Thyroid gland (tissue), 4 donors: ENCODE data around the gene TMBIM6. TPM values are rescaled to one million over a fixed set of nuclear protein-coding genes. Genes with fewer than 3 reads are reported as not detected.

ENCODE experiments used
- DNase-seq, 2 donors: peaks; one replicate each; pipeline ENCODE4 v3.0.0-alpha.2; 2019
- H3K27ac ChIP-seq, 3 donors: fragments of 200-600 bp; sonication (generic); 1 replicate in 2 of 3; 2 replicates in 1 of 3; pipeline ENCODE4 v1.5.1; 2016 to 2019; ENCODE audit warnings: mild to moderate bottlenecking in 1 of 3, moderate library complexity in 1 of 3
- H3K27me3 ChIP-seq: fragments of 200-600 bp; sonication (generic); one replicate; pipeline ENCODE4 v1.5.1; 2019
- H3K36me3 ChIP-seq, 2 donors: fragments of 200-600 bp; sonication (generic); one replicate each; pipeline ENCODE4 v1.5.1; 2016 to 2019
- H3K4me1 ChIP-seq, 2 donors: fragments of 200-600 bp; sonication (generic); one replicate each; pipeline ENCODE4 v1.5.1; 2017 to 2019
- H3K4me3 ChIP-seq, 3 donors: fragments of 200-600 bp; sonication (generic); replicated peaks in 1 of 3; 1 replicate in 2 of 3; 2 replicates in 1 of 3; pipeline ENCODE4 v1.5.1; 2016; ENCODE audit warnings: mild to moderate bottlenecking in 1 of 3
- H3K9me3 ChIP-seq: fragments of 200-600 bp; sonication (generic); one replicate; pipeline ENCODE4 v1.5.1; 2017
- CTCF ChIP-seq, 6 experiments: fragments of 200-600 bp in 3 of 6; fragments of 450-650 bp in 3 of 6; sonication (generic) in 3 of 6; IDR thresholded peaks; one replicate each; pipeline ENCODE4 v1.5.1; 2016 to 2019; ENCODE audit warnings: antibody characterized with exemption in 6 of 6, mild to moderate bottlenecking in 2 of 6, inconsistent platforms in 1 of 6, moderate library complexity in 1 of 6
- POLR2A ChIP-seq, 2 donors: fragments of 450-650 bp; IDR thresholded peaks; one replicate each; pipeline ENCODE4 v1.6.1; 2017; ENCODE audit warnings: antibody characterized with exemption in 2 of 2, mild to moderate bottlenecking in 2 of 2, moderate library complexity in 1 of 2
- WGBS, 2 donors: methylation state at CpG; one replicate each; pipeline ENCODE4 v1.1.5; 2017; 5-methylcytosine and 5-hydroxymethylcytosine counted together
- intact Hi-C: fragments of 100-400 bp; cut with DNase I; formaldehyde crosslinking; loops from one replicate; pipeline ENCODE4 v1.15.1; 2023
- total RNA-seq, 4 donors: library from RNA; depleted of rRNA; stranded (reverse); fragments of >200 nt; gene quantifications; one replicate each; pipeline ENCODE4 v1.2.3, GENCODE V29; 2016

TMBIM6 gene
- total RNA-seq, 4 donors from 2014 or later: 745 to 1,019 (median 804) TPM

- Histone ChIP-seq H3K9me3 (no peaks in the 10 kb centered on the region), H3K4me1 (no peaks in the 10 kb centered on the region), H3K27me3 (no peaks in the 10 kb centered on the region), H3K36me3 (peaks cover 13 to 19% of the 10 kb centered on the region in 2 donors), H3K27ac (no peak overlapping the region), H3K4me3 (no peak overlapping the region)
- WGBS, 2 donors: 93 to 94% methylated on average over 11 to 26 of the region's 32 CpGs
- no peak for DNase-seq
- intact Hi-C loops: no loop called here
- no peak for TF ChIP-seq CTCF (IDR thresholded peaks at IDR 0.05)
Measured at GRCh38 chr12:49794811-49795653, 53.7 kb downstream of the TMBIM6 start.

GRCh38 chr12:49795654-49796105 lies 54.3 kb downstream of the TMBIM6 start:
- Histone ChIP-seq H3K9me3 (no peaks in the 10 kb centered on the region), H3K27me3 (no peaks in the 10 kb centered on the region), H3K4me1 (no peaks in the 10 kb centered on the region), H3K27ac (no peak overlapping the region), H3K4me3 (no peak overlapping the region), H3K36me3 (peaks cover 13 to 18% of the 10 kb centered on the region in 2 donors)
- intact Hi-C loops: no loop called here
- TF ChIP-seq POLR2A (IDR thresholded peaks at IDR 0.05) (no peak), CTCF (IDR thresholded peaks at IDR 0.05) (no peak)
- 92 to 95% methylated on average over 9 to 11 of the region's 12 CpGs for WGBS, 2 donors
- no peak for DNase-seq

GRCh38 chr12:49796155-49796554 lies 54.8 kb downstream of the TMBIM6 start:
- TF ChIP-seq POLR2A (IDR thresholded peaks at IDR 0.05) (no peak), CTCF (IDR thresholded peaks at IDR 0.05) (no peak)
- peaks cover 13 to 19% of the 10 kb centered on the region in 2 donors for H3K36me3 ChIP-seq
- no peaks in the 10 kb centered on the region for H3K9me3 ChIP-seq
- H3K27ac ChIP-seq: no peak overlapping the region
- WGBS, 2 donors: 79 to 94% methylated on average over 4 to 12 of the region's 12 CpGs
- no peak for DNase-seq
- no peaks in the 10 kb centered on the region for H3K4me1 ChIP-seq
- H3K27me3 ChIP-seq: no peaks in the 10 kb centered on the region
- no peak overlapping the region for H3K4me3 ChIP-seq
- intact Hi-C loops: no loop called here

GRCh38 chr12:49796606-49797448 lies 55.5 kb downstream of the TMBIM6 start:
- Histone ChIP-seq H3K4me3 (no peak overlapping the region), H3K27ac (no peak overlapping the region), H3K9me3 (no peaks in the 10 kb centered on the region), H3K4me1 (no peaks in the 10 kb centered on the region), H3K36me3 (peaks cover 10 to 26% of the 10 kb centered on the region in 2 donors), H3K27me3 (no peaks in the 10 kb centered on the region)
- TF ChIP-seq CTCF (IDR thresholded peaks at IDR 0.05) (no peak), POLR2A (IDR thresholded peaks at IDR 0.05) (no peak)
- WGBS, 2 donors: 90 to 98% methylated on average over 2 to 9 of the region's 17 CpGs
- no peak for DNase-seq
- intact Hi-C loops: no loop called here

DNA sequence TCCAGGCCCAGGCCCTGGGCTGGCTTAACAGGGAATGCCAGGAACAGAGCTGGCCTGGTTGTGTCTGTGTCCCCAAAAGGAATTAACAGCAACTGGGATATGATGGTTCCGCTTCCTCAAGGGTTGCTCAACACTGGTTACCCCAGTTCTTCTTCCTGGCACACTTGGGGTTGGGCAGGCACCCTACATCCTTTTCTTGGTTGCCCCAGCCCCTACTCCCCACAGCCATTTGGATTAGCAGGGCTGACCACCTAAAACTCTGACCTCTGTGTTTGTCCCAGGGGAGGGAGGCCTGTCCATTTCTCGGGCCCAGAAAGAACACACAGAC lies 56.1 kb downstream of the TMBIM6 start:
- Histone ChIP-seq H3K36me3 (peaks cover 10 to 30% of the 10 kb centered on the region in 2 donors), H3K4me1 (no peaks in the 10 kb centered on the region), H3K9me3 (no peaks in the 10 kb centered on the region), H3K27me3 (no peaks in the 10 kb centered on the region), H3K4me3 (no peak overlapping the region), H3K27ac (no peak overlapping the region)
- 33 to 100% methylated on average over 1 of the region's 2 CpGs for WGBS, 2 donors
- TF ChIP-seq CTCF (IDR thresholded peaks at IDR 0.05) (no peak), POLR2A (IDR thresholded peaks at IDR 0.05) (no peak)
- intact Hi-C loops: no loop called here
- no peak for DNase-seq
